ENCODE measurements around the gene FAM13A. TPM values are rescaled to one million over a fixed set of nuclear protein-coding genes. Genes with fewer than 3 reads are reported as not detected.

FAM13A gene
- total and polyA plus RNA-seq, 2 of the 8 experiments (the other 6 are each of a cell fraction or from before 2014, with no cell fraction given) = 7.1 to 16.5 TPM

DNA sequence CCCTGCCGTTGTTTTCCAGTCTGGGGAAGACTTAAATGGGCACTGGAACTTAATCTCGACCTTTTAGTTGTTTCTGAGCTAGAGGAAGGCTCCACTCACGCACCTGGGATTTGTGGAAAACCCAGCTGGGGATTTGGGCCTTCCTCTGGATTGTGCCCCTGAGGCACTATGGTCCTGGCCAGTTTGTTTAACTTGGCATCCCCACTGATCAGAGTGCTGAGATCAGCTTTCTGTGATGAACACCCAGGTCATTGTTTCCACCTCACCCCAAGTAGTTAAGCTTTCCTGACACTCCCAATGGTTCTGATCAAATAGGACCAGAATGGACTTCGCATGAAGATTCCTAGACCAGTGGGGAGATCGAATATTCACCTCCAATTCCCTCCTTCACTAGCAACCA is 338.9 kb downstream of the FAM13A start:
- H3K27me3 ChIP-seq (replicated peaks in 1 of 4; ENCODE audit: control insufficient read depth in 3 of 4, extremely low read depth in 1 of 4, insufficient read depth in 3 of 4, low read length in 3 of 4) = no peaks in the 10 kb centered on the region
- FAIRE-seq (no peak), DNase-seq (ENCODE audit: low read depth in 1 of 2, low spot score in 2 of 2) (no peak)
- no peak overlapping the region for H2BK120ac ChIP-seq (replicated peaks; ENCODE audit: low read depth, low read length)
- no peak for TF ChIP-seq POLR2A (IDR thresholded peaks at IDR 0.05; ENCODE audit: control extremely low read depth in 1 of 2, low read depth in 2 of 2, low read length in 2 of 2)
- H3K23me2 ChIP-seq (ENCODE audit: low read depth, low read length) = no peaks in the 10 kb centered on the region
- WGBS, 2 experiments (ENCODE audit: extremely low coverage in 1 of 2, insufficient coverage in 1 of 2, insufficient read length in 1 of 2, insufficient replicate concordance in 2 of 2, low coverage in 1 of 2, low lambda C conversion rate in 2 of 2, missing lambda C conversion rate in 1 of 2) = 93% methylated on average over 5 of the region's 5 CpGs; no CpG with 5 or more reads in 1 of the 2 experiments
- no peak overlapping the region for H3K23ac ChIP-seq (ENCODE audit: insufficient read length)
- H3K4me3 ChIP-seq (ENCODE audit: extremely low read depth in 1 of 4, insufficient read depth in 2 of 4, low read depth in 3 of 4, low read length in 4 of 4) = no peak overlapping the region
- H3K56ac ChIP-seq (replicated peaks; ENCODE audit: insufficient read length, low read depth, low read length) = no peak overlapping the region
- ChIA-PET POLR2A (ENCODE audit: partially characterized antibody) (no interaction called here), CTCF (ENCODE audit: partially characterized antibody) (interaction anchor here (0.8 to 2.0 kb wide), 3 partner anchors 9 to 11 kb away, joined by 3 to 7 read pairs (median 3); no protein-coding TSS in a partner anchor)
- H3K4me1 ChIP-seq (replicated peaks in 1 of 4; ENCODE audit: control insufficient read depth in 3 of 4, insufficient read depth in 4 of 4, low read length in 3 of 4) = no peaks in the 10 kb centered on the region
- H2BK12ac ChIP-seq (ENCODE audit: low read depth, low read length) = no peak overlapping the region
- no peak overlapping the region for H3K14ac ChIP-seq (ENCODE audit: insufficient read length)
- H2AFZ ChIP-seq (ENCODE audit: low read length) = no peak overlapping the region
- H3K27ac ChIP-seq (ENCODE audit: low read depth, low read length) = no peak overlapping the region
- no peak overlapping the region for H4K8ac ChIP-seq (ENCODE audit: extremely low read depth, insufficient read depth, low read length)
- H3K4ac ChIP-seq (replicated peaks; ENCODE audit: insufficient read length, low read depth, low read length) = no peak overlapping the region
- no peak overlapping the region for H4K91ac ChIP-seq (replicated peaks; ENCODE audit: insufficient read length, low read length)
- H2AK5ac ChIP-seq (ENCODE audit: low read depth, low read length) = no peak overlapping the region
- no peaks in the 10 kb centered on the region for H3K79me1 ChIP-seq (ENCODE audit: low read depth, low read length)
- H2BK15ac ChIP-seq (ENCODE audit: low read length) = no peak overlapping the region
- no peak overlapping the region for H3K9ac ChIP-seq (replicated peaks in 1 of 4; ENCODE audit: extremely low read depth in 1 of 4, low read depth in 3 of 4, low read length in 3 of 4)
- peaks cover 3 to 5% of the 10 kb centered on the region in 2 experiments; a peak in 2 of 4 replicates for H3K9me3 ChIP-seq (ENCODE audit: insufficient read depth in 2 of 2, low read depth in 1 of 2, low read length in 1 of 2)
- H4K20me1 ChIP-seq (replicated peaks in 1 of 2; ENCODE audit: control insufficient read depth in 1 of 2, insufficient read depth in 2 of 2, low read length in 2 of 2) = no peaks in the 10 kb centered on the region
- no peak overlapping the region for H3K4me2 ChIP-seq (ENCODE audit: insufficient read depth in 1 of 2, low read depth in 2 of 2, low read length in 2 of 2)
- peaks cover 0 to 3% (median 0%) of the 10 kb centered on the region in 4 experiments; a peak in 1 of 8 replicates for H3K36me3 ChIP-seq (ENCODE audit: control insufficient read depth in 2 of 4, insufficient read depth in 4 of 4, low read length in 3 of 4)
- H2BK5ac ChIP-seq (ENCODE audit: low read depth, low read length) = no peak overlapping the region
- no peaks in the 10 kb centered on the region for H3K79me2 ChIP-seq (ENCODE audit: control insufficient read depth in 1 of 2, insufficient read depth in 2 of 2, low read length in 2 of 2)
- no peak overlapping the region for H3K18ac ChIP-seq (ENCODE audit: extremely low read depth, low read length)
- H2BK20ac ChIP-seq (ENCODE audit: low read length) = no peak overlapping the region
- H4K5ac ChIP-seq (ENCODE audit: insufficient read length, low read depth, low read length) = no peak overlapping the region

All from H1 (cell line).